ENCODE results near the gene KCNK1. TPM values are rescaled to one million over a fixed set of nuclear protein-coding genes. Genes with fewer than 3 reads are reported as not detected.
A peak's percentile ranks its signal among the peaks of the same experiment; 100 is the strongest.

KCNK1 gene
- total and polyA plus RNA-seq, 2 of the 8 experiments (the other 6 are each of a cell fraction or from before 2014, with no cell fraction given), result 11.9 to 16.5 TPM

DNA sequence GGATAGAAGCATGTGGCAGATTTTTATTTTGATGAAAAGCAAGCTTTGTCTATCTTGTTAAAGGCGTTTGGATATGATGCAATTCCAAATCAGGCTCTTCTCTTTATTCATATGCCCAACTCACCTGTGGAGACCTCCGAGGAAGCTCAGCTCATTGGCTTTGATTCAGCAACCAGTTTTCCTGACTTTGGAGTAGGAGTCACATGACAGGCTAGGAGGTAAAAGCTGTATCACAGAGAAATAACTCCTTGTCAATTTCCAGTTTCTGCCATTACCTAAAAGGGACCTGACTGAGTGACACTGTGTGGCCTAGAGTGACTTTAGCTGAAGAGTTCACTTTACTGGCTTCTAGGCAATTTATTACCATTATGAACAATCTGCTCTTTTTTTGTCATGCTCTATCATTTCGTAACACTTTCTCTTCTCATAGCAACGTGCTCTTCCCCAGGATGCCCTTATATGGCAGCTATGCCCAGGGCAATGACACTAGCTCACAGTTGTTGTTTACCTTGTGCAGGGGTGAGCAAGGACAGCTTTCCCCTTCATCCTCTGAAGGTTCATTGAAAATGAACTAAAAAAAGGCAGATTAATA, 107.2 kb downstream of the KCNK1 start:
- peak; percentile 97 for TF ChIP-seq SRF (IDR thresholded peaks at IDR 0.05; ENCODE audit: low read depth, low read length)
- TF ChIP-seq GABPA (IDR thresholded peaks at IDR 0.05; ENCODE audit: borderline replicate concordance, insufficient read depth, low read length), result no peak
- peak; percentile 44; the same call in 1 of the 2 replicates for TF ChIP-seq CEBPB (IDR thresholded peaks at IDR 0.05; ENCODE audit: low read depth, low read length)
- no peak for TF ChIP-seq ZNF274 (IDR thresholded peaks at IDR 0.05; ENCODE audit: borderline replicate concordance, extremely low read depth, low read length)
- Histone ChIP-seq H3K9me3 (ENCODE audit: insufficient read depth in 2 of 2, low read depth in 1 of 2, low read length in 1 of 2) (peaks cover 0 to 5% of the 10 kb centered on the region in 2 experiments; a peak in 1 of 4 replicates), H2BK5ac (ENCODE audit: low read depth, low read length) (no peak overlapping the region), H4K5ac (ENCODE audit: insufficient read length, low read depth, low read length) (no peak overlapping the region), H3K14ac (ENCODE audit: insufficient read length) (no peak overlapping the region), H3K4me2 (ENCODE audit: insufficient read depth in 1 of 2, low read depth in 2 of 2, low read length in 2 of 2) (no peak overlapping the region), H2BK12ac (ENCODE audit: low read depth, low read length) (no peak overlapping the region), H3K27me3 (replicated peaks in 1 of 4; ENCODE audit: control insufficient read depth in 3 of 4, extremely low read depth in 1 of 4, insufficient read depth in 3 of 4, low read length in 3 of 4) (0 out of 7 replicates have a peak, but pooled peaks cover 0 to 2% (median 0%) of the 10 kb centered on the region in 4 experiments), H2BK120ac (replicated peaks; ENCODE audit: low read depth, low read length) (no peak overlapping the region), H3K79me2 (ENCODE audit: control insufficient read depth in 1 of 2, insufficient read depth in 2 of 2, low read length in 2 of 2) (no peaks in the 10 kb centered on the region), H2AFZ (ENCODE audit: low read length) (peak overlapping the region; percentile 28; the same call in 1 of the 2 replicates), H3K36me3 (ENCODE audit: control insufficient read depth in 2 of 4, insufficient read depth in 4 of 4, low read length in 3 of 4) (no peaks in the 10 kb centered on the region; a peak in 1 of 8 replicates), H2BK15ac (ENCODE audit: low read length) (no peak overlapping the region), H3K79me1 (ENCODE audit: low read depth, low read length) (no peaks in the 10 kb centered on the region), H3K23me2 (ENCODE audit: low read depth, low read length) (no peaks in the 10 kb centered on the region), H2BK20ac (ENCODE audit: low read length) (no peak overlapping the region), H3K23ac (ENCODE audit: insufficient read length) (no peak overlapping the region), H3K56ac (replicated peaks; ENCODE audit: insufficient read length, low read depth, low read length) (no peak overlapping the region), H3K4me3 (ENCODE audit: extremely low read depth in 1 of 4, insufficient read depth in 2 of 4, low read depth in 3 of 4, low read length in 4 of 4) (no peak overlapping the region), H3K9ac (replicated peaks in 1 of 4; ENCODE audit: extremely low read depth in 1 of 4, low read depth in 3 of 4, low read length in 3 of 4) (no peak overlapping the region), H4K20me1 (replicated peaks in 1 of 2; ENCODE audit: control insufficient read depth in 1 of 2, insufficient read depth in 2 of 2, low read length in 2 of 2) (no peaks in the 10 kb centered on the region), H2AK5ac (ENCODE audit: low read depth, low read length) (no peak overlapping the region), H3K4me1 (replicated peaks in 1 of 4; ENCODE audit: control insufficient read depth in 3 of 4, insufficient read depth in 4 of 4, low read length in 3 of 4) (peaks cover 0 to 6% (median 1%) of the 10 kb centered on the region in 4 experiments; a peak in 2 of 7 replicates), H4K91ac (replicated peaks; ENCODE audit: insufficient read length, low read length) (no peak overlapping the region), H4K8ac (ENCODE audit: extremely low read depth, insufficient read depth, low read length) (no peak overlapping the region), H3K4ac (replicated peaks; ENCODE audit: insufficient read length, low read depth, low read length) (no peak overlapping the region), H3K27ac (ENCODE audit: low read depth, low read length) (no peak overlapping the region), H3K18ac (ENCODE audit: extremely low read depth, low read length) (no peak overlapping the region)
- POLR2A ChIA-PET (ENCODE audit: partially characterized antibody), result interaction anchor here (1.0 kb wide), 1 partner anchor 10 kb away, joined by 3 read pairs; no protein-coding TSS in a partner anchor
- CTCF ChIA-PET (ENCODE audit: partially characterized antibody), result interaction anchor here (1.2 to 1.7 kb wide), 5 partner anchors 8 to 589 kb away, joined by 3 to 5 read pairs (median 3); no protein-coding TSS in a partner anchor
- FAIRE-seq, result no peak
- DNase-seq (ENCODE audit: low read depth in 1 of 2, low spot score in 2 of 2), result no peak
- WGBS, 2 experiments (ENCODE audit: extremely low coverage in 1 of 2, insufficient coverage in 1 of 2, insufficient read length in 1 of 2, insufficient replicate concordance in 2 of 2, low coverage in 1 of 2, low lambda C conversion rate in 2 of 2, missing lambda C conversion rate in 1 of 2), result 67% methylated on average over 4 of the region's 4 CpGs; no CpG with 5 or more reads in 1 of the 2 experiments

Measured in H1 (cell line).